ENCODE results near the gene PRRC1.

PRRC1 gene

GRCh38 chr5:127577458-127577857 lies 60.0 kb downstream of the PRRC1 start:
- DNase-seq = no peak

GRCh38 chr5:127580731-127581130 lies 63.3 kb downstream of the PRRC1 start:
- no peak for DNase-seq

DNA sequence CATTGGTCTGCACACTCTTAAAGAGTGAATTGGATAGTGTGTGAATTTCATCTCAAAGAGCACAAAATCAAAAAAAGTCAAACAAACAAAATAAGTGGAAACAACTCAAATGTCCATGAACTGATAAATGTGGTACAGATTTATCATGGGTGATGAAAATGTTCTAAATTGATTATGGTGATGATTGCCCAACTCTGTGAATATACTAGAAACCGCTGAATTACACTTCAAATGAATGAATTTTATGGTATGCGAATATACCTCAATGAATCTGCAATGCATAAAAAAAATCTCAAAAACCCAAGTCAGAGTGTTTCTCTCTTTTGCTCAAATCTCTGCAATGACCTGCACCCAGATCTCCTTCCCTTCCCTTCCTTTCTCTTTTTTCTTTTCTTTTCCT lies 64.0 kb downstream of the PRRC1 start:
- DNase-seq = no peak

GRCh38 chr5:127582773-127583370 lies 65.4 kb downstream of the PRRC1 start:
- DNase-seq = no peak

DNA sequence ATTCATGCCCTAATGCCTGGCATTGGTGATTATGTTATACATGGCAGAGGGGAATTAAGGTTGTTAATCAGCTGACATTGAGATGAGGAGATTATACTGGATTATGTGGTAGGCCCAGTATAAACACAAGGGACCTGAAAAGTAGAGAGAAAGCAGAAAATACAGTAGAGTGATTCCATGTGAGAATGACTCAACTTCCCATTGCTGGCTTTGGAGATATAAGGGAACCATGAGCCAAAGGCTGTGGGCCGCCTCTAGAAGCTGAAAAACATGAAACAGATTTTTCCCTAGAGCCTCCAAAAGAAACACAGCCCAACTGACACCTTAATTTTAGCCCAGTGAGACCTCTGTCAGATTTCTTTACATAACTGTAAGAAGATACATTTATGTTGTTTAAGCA lies 66.4 kb downstream of the PRRC1 start:
- no peak for DNase-seq

DNA sequence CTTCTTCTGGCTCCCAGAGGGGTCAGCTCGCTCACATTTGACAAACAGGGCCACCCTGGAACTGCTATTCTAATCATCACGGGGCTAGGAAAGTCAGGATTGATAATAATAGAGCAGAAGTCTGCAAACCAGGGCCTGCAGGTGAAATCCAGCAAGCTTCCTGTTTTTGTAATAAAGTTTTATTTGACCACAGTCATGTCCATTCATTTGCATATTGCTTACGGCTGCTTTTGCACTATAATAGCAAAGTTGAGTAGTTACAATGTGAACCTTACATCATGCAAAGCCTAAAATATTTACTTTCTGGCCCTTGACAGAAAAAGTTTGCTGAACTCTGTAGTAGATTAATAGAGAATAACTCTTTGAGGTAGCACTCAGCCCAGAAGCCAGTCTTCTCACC lies 68.2 kb downstream of the PRRC1 start:
- DNase-seq = no peak

DNA sequence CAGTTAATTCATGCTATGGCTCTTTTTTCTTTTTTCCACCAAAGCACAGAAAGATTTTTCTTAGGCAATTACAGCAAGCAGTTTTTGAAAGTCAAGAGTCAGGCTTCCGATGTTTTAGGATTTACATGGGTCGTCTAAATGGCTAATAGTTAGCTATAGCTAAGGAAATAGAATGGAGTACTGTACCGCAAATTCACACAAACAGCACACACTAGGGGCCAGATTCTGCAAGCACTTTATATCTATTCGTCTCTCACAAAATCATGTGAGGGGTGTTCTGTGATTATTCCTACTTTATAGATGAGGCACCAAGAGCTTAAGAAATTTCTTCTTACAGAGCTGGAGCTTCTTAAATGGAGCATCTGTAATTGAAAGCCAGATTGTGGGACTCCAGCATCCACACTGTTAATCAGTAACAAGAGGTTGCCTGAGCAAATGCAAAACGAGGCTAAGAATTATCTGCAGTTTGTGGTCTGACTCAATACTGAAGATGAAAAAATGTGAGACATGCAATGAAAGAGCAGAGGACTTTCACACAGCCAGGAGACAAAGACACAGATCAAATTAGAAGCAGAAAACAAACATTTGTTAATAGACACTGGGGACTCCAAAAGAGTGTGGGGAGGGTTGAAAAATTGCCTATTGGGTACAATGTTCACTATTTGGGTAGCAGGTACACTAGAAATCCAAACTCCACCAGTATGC lies 68.8 kb downstream of the PRRC1 start:
- no peak for DNase-seq

DNA sequence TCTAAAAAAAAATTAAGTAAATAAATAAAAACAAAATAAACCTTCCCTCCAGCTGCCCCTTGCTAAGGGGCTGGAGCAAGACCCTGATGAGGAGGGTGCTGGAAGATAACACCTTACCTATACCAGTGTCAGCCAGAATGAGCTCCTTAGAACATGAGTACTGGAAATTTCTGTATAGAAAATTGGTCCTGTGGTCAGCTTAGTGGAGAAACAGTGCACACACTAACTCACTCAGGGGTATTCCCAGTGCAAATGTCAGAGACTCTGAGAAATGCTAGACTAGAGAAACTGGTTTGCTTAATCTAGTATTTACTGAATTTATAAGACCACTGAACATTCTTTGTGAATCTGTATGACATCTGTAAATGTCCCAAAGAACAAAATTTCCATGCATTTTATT lies 69.4 kb downstream of the PRRC1 start:
- DNase-seq = no peak

- no peak for DNase-seq
Observed at GRCh38 chr5:127587246-127587917, 69.9 kb downstream of the PRRC1 start.

GRCh38 chr5:127588368-127588767 lies 70.9 kb downstream of the PRRC1 start:
- no peak for DNase-seq

- DNase-seq = no peak
Observed at GRCh38 chr5:127589309-127590030, 72.0 kb downstream of the PRRC1 start.

DNA sequence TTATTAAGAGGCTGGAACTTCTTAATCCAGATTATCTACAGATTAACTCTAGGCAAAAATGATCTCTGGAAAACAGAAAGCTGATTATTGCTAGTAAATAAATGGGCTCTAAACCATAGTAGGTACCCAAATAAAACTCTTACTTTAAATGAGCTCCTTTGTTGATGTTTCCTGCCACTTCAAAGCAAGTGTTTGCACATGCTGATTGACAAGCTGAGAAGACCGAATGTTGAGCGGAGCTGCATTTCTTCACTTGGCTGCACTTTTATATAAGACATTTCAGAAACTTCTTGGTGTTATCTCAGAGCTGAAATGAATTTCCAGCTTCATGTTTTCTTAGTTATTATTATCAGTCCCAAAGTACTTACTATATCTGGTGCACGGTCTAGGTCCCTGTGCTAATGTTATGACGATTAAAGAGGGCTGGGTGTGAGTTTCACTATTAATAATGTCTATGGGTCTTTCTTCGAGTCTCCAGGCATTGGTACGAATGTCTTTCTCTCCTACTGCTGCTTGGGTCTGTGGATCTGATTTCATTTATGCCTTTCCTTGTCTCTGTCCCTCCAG lies 72.8 kb downstream of the PRRC1 start:
- DNase-seq = no peak

- DNase-seq = no peak
Observed at GRCh38 chr5:127595484-127596368, 78.3 kb downstream of the PRRC1 start.

DNA sequence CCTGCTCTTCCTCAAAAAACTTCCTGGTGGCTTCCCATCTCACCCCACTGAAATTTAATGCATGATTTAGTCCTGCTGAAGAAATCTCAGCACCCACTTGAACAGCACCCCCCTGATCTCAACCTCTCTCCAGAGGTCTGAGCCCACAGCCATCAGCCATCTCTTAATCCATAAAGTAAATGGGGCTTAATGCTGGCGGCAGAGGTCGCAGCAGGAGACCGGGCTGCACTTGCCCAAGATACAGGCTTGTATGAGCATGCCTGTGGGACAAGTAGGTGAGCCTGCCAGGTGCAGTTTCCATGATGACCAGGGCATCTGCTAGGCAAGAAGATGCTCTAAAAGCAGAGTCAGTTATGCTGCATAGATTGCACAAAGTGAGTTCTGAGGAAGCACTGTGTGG lies 79.1 kb downstream of the PRRC1 start:
- no peak for DNase-seq

GRCh38 chr5:127599320-127599719 lies 81.9 kb downstream of the PRRC1 start:
- DNase-seq = no peak

GRCh38 chr5:127599847-127600246 lies 82.4 kb downstream of the PRRC1 start:
- no peak for DNase-seq

GRCh38 chr5:127601111-127601510 lies 83.7 kb downstream of the PRRC1 start:
- no peak for DNase-seq

DNA sequence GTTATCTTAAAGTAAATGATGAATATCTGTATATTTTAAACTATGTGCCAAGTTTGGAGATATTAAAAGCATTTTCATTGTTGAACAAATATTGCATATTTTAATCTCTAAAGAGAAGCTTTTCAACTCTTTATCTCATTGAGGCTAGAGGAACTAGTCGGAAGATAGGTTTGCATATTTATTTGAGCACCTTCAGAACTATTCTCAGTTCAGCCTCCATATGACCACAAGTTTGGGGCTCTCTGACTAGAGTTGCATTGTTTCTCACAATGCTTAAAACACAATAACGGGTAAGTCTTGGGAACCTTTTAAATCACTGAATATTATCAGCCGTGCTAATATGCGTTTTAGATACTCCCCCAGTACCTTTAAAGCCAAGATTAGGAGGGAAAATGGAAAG lies 84.2 kb downstream of the PRRC1 start:
- no peak for DNase-seq

GRCh38 chr5:127602481-127602880 lies 85.0 kb downstream of the PRRC1 start:
- DNase-seq = no peak

GRCh38 chr5:127602896-127603844 lies 85.7 kb downstream of the PRRC1 start:
- DNase-seq = no peak

All from nucleus accumbens (tissue), 56 donors.